ENCODE data around the gene NRBF2. TPM values are rescaled to one million over a fixed set of nuclear protein-coding genes. Genes with fewer than 3 reads are reported as not detected.

Gene NRBF2
- total and polyA plus RNA-seq, 2 of the 4 experiments (the other 2 are of a cell fraction) = 19.9 to 20.6 TPM

GRCh38 chr10:63140077-63140476 lies 6.9 kb downstream of the NRBF2 start:
- Histone ChIP-seq H3K14ac (replicated peaks; ENCODE audit: low read depth, low read length) (no peak overlapping the region), H3K56ac (ENCODE audit: extremely low read depth, insufficient read depth, low read length) (no peak overlapping the region), H2AK9ac (replicated peaks; ENCODE audit: low read depth, low read length, poor library complexity) (no peak overlapping the region), H2AFZ (replicated peaks; ENCODE audit: low read length, poor library complexity) (no peak overlapping the region), H2BK120ac (ENCODE audit: low read depth, low read length) (no peak overlapping the region), H2BK20ac (ENCODE audit: low read depth, low read length) (no peak overlapping the region), H2AK5ac (ENCODE audit: low read depth, low read length) (no peak overlapping the region; the same call in 1 of the 2 replicates), H2BK5ac (ENCODE audit: low read depth, low read length, poor library complexity, severe bottlenecking) (no peak overlapping the region), H3K27ac (ENCODE audit: insufficient read depth, low read length) (no peak overlapping the region), H3K9me1 (ENCODE audit: insufficient read depth, low read length) (peaks cover 5% of the 10 kb centered on the region), H3K27me3 (ENCODE audit: control insufficient read depth, insufficient read depth, low read length) (no peaks in the 10 kb centered on the region), H3K4me1 (ENCODE audit: control insufficient read depth, insufficient read depth, low read length) (peaks cover 1% of the 10 kb centered on the region; the same call in 1 of the 2 replicates), H3K4ac (ENCODE audit: low read depth, low read length) (no peak overlapping the region), H4K8ac (ENCODE audit: low read depth in 2 of 2, low read length in 2 of 2) (no peak overlapping the region), H2BK15ac (ENCODE audit: low read depth, low read length) (no peak overlapping the region), H4K91ac (ENCODE audit: insufficient read depth, low read depth, low read length) (no peak overlapping the region), H3K9me3 (ENCODE audit: control insufficient read depth, insufficient read depth, low read length) (no peaks in the 10 kb centered on the region), H3K9ac (ENCODE audit: low read depth, low read length) (no peak overlapping the region), H3K18ac (ENCODE audit: low read depth, low read length) (no peak overlapping the region), H3K23ac (ENCODE audit: low read depth, low read length) (no peak overlapping the region), H4K5ac (ENCODE audit: low read depth, low read length) (no peak overlapping the region), H3K4me2 (ENCODE audit: low read depth, low read length) (no peak overlapping the region), H4K20me1 (ENCODE audit: insufficient read depth, low read length) (peaks cover 75% of the 10 kb centered on the region), H3K4me3 (ENCODE audit: insufficient read depth, low read depth, low read length) (no peak overlapping the region), H3K79me1 (ENCODE audit: low read depth in 1 of 2, low read length in 2 of 2) (peaks cover 5 to 65% of the 10 kb centered on the region in 2 experiments; a peak in 3 of 4 replicates), H3K36me3 (ENCODE audit: control insufficient read depth, insufficient read depth, low read length) (no peaks in the 10 kb centered on the region; the same call in 1 of the 2 replicates)
- in situ Hi-C loops (cut with MboI; ENCODE audit: low sequenced_read_pairs) = loop anchor here (25.0 kb wide), 1 partner anchor 1053 kb away; no protein-coding TSS in a partner anchor
- POLR2A ChIA-PET (ENCODE audit: unreplicated experiment) = no interaction called here
- BruUV-seq (replicated peaks) = no TSS peak
- no CpG with 5 or more reads among the region's 3 CpGs for WGBS, 2 experiments (ENCODE audit: extremely low coverage in 2 of 2, insufficient read length in 1 of 2)
- DNase-seq (no peak), ATAC-seq (ENCODE audit: low read depth) (no peak)
- intact Hi-C loops (cut with micrococcal nuclease) = no loop called here
- CTCF ChIA-PET = no interaction called here
- dilution Hi-C loops (cut with HindIII; ENCODE audit: low sequenced_read_pairs, unreplicated experiment) = no loop called here
- TF ChIP-seq MAFK (IDR thresholded peaks at IDR 0.05; ENCODE audit: low read depth, low read length) (no peak), NFE2L2 (IDR thresholded peaks at IDR 0.05; ENCODE audit: low read depth, low read length) (no peak), RFX5 (IDR thresholded peaks at IDR 0.05; ENCODE audit: low read depth, low read length) (no peak), RCOR1 (IDR thresholded peaks at IDR 0.05; ENCODE audit: insufficient replicate concordance, low read length) (no peak), BHLHE40 (IDR thresholded peaks at IDR 0.05; ENCODE audit: low read depth, low read length) (no peak), SMC3 (IDR thresholded peaks at IDR 0.05; ENCODE audit: low read depth, low read length) (no peak), CEBPB (IDR thresholded peaks at IDR 0.05; ENCODE audit: low read depth, low read length) (no peak), CTCF (conservative IDR thresholded peaks at IDR 0.05; ENCODE audit: low read depth, low read length) (no peak), ELK1 (IDR thresholded peaks at IDR 0.05; ENCODE audit: borderline replicate concordance, low read depth, low read length) (no peak), FOS (IDR thresholded peaks at IDR 0.05; ENCODE audit: low read depth, low read length) (no peak), CHD1 (IDR thresholded peaks at IDR 0.05; ENCODE audit: low read depth, low read length) (no peak), MAZ (IDR thresholded peaks at IDR 0.05; ENCODE audit: borderline replicate concordance, low read depth, low read length) (no peak), RAD21 (IDR thresholded peaks at IDR 0.05; ENCODE audit: low read length) (no peak), MXI1 (IDR thresholded peaks at IDR 0.05; ENCODE audit: borderline replicate concordance, low read depth, low read length) (no peak), USF2 (IDR thresholded peaks at IDR 0.05; ENCODE audit: low read depth, low read length) (no peak), POLR2A (IDR thresholded peaks at IDR 0.05; ENCODE audit: low read depth, low read length) (no peak)

All from IMR-90 (cell line).